ENCODE results near the gene LRRC55.
"Not testable (repeated sequence)": the region's sequence is repeated elsewhere in the genome, so short reads cannot be mapped to it uniquely, and the experiment has no call there.

LRRC55 gene

GRCh38 chr11:57162179-57162898 lies 19.4 kb upstream of the LRRC55 start:
- DNase-seq = no peak

- no peak for DNase-seq
Observed at GRCh38 chr11:57163160-57163868, 18.4 kb upstream of the LRRC55 start.

- DNase-seq = no peak
Observed at GRCh38 chr11:57164317-57164716, 17.4 kb upstream of the LRRC55 start.

- DNase-seq = no peak
Observed at GRCh38 chr11:57167125-57167846, 14.5 kb upstream of the LRRC55 start.

- DNase-seq = not testable (repeated sequence)
Observed at GRCh38 chr11:57169732-57170313, 11.9 kb upstream of the LRRC55 start.

GRCh38 chr11:57172031-57172430 lies 9.7 kb upstream of the LRRC55 start:
- DNase-seq = no peak

- DNase-seq = no peak
Observed at GRCh38 chr11:57174656-57175055, 7.1 kb upstream of the LRRC55 start.

GRCh38 chr11:57175478-57175877 lies 6.3 kb upstream of the LRRC55 start:
- no peak for DNase-seq

- no peak for DNase-seq
Observed at GRCh38 chr11:57178334-57178733, 3.4 kb upstream of the LRRC55 start.

GRCh38 chr11:57179681-57180080 lies 2.1 kb upstream of the LRRC55 start:
- DNase-seq = no peak

GRCh38 chr11:57180081-57180561 lies 1.6 kb upstream of the LRRC55 start:
- no peak for DNase-seq

GRCh38 chr11:57180964-57181363 lies 789 bp upstream of the LRRC55 start:
- no peak for DNase-seq

- DNase-seq = no peak
Observed at GRCh38 chr11:57182896-57183295, 1.1 kb downstream of the LRRC55 start.

GRCh38 chr11:57190548-57190947 lies 8.8 kb downstream of the LRRC55 start:
- no peak for DNase-seq

- no peak for DNase-seq
Observed at GRCh38 chr11:57191311-57192219, 9.8 kb downstream of the LRRC55 start.

- no peak for DNase-seq
Observed at GRCh38 chr11:57192316-57192715, 10.6 kb downstream of the LRRC55 start.

- no peak for DNase-seq
Observed at GRCh38 chr11:57196596-57196995, 14.8 kb downstream of the LRRC55 start.

GRCh38 chr11:57197762-57198161 lies 16.0 kb downstream of the LRRC55 start:
- no peak for DNase-seq

- no peak for DNase-seq
Observed at GRCh38 chr11:57199330-57199729, 17.6 kb downstream of the LRRC55 start.

GRCh38 chr11:57200917-57201316 lies 19.2 kb downstream of the LRRC55 start:
- DNase-seq = no peak

- DNase-seq = no peak
Observed at GRCh38 chr11:57202281-57202680, 20.5 kb downstream of the LRRC55 start.

- no peak for DNase-seq
Observed at GRCh38 chr11:57203359-57203758, 21.6 kb downstream of the LRRC55 start.
